ENCODE measurements around the gene CSK.
"Not testable (repeated sequence)": the region's sequence is repeated elsewhere in the genome, so short reads cannot be mapped to it uniquely, and the experiment has no call there.

CSK gene

GRCh38 chr15:74773329-74773728 lies 8.6 kb upstream of the CSK start:
- DNase-seq, result no peak

- DNase-seq, result no peak
Observed at GRCh38 chr15:74773731-74774252, 8.1 kb upstream of the CSK start.

GRCh38 chr15:74775132-74775562 lies 6.7 kb upstream of the CSK start:
- DNase-seq, result no peak

- DNase-seq, result no peak
Observed at GRCh38 chr15:74775894-74776293, 6.0 kb upstream of the CSK start.

- DNase-seq, result peak; percentile 55
Observed at GRCh38 chr15:74776821-74777768, 4.8 kb upstream of the CSK start.

- no peak for DNase-seq
Observed at GRCh38 chr15:74777769-74778598, 3.9 kb upstream of the CSK start.

- no peak for DNase-seq
Observed at GRCh38 chr15:74778599-74778970, 3.3 kb upstream of the CSK start.

- no peak for DNase-seq
Observed at GRCh38 chr15:74779162-74779648, 2.7 kb upstream of the CSK start.

- DNase-seq, result peak; percentile 44
Observed at GRCh38 chr15:74780523-74781430, 1.1 kb upstream of the CSK start.

- peak; percentile 64 for DNase-seq
Observed at GRCh38 chr15:74782259-74783071, 585 bp downstream of the CSK start.

- DNase-seq, result no peak
Observed at GRCh38 chr15:74783072-74783807, 1.4 kb downstream of the CSK start.

GRCh38 chr15:74783808-74784175 lies 1.9 kb downstream of the CSK start:
- no peak for DNase-seq

GRCh38 chr15:74784426-74785193 lies 2.7 kb downstream of the CSK start:
- DNase-seq, result no peak

- no peak for DNase-seq
Observed at GRCh38 chr15:74785194-74786032, 3.5 kb downstream of the CSK start.

- not testable (repeated sequence) for DNase-seq
Observed at GRCh38 chr15:74786081-74786480, 4.2 kb downstream of the CSK start.

- DNase-seq, result no peak
Observed at GRCh38 chr15:74786551-74787165, 4.8 kb downstream of the CSK start.

GRCh38 chr15:74787251-74788041 lies 5.6 kb downstream of the CSK start:
- peak; percentile 91 for DNase-seq

All from stimulated activated CD4-positive, alpha-beta T cell treated with anti-CD3 and anti-CD28 coated beads, Interleukin-4, amount 100 ng/mL, for 1 hour (primary cell).